Tracheal epithelial cell (primary cell): Measurements from ENCODE around the gene VKORC1. TPM values are rescaled to one million over a fixed set of nuclear protein-coding genes. Genes with fewer than 3 reads are reported as not detected.

Experiments used
- total RNA-seq: library from RNA; depleted of rRNA; stranded (reverse); fragments of >200 nt; gene quantifications from 2 replicates; pipeline ENCODE4 v1.2.1, GENCODE V29; 2014

VKORC1 gene
- total RNA-seq: 41.1 and 75.7 TPM in 2 replicates

GRCh38 chr16:31094424-31095120, at the start of gene VKORC1:
VKORC1 (minus strand) TSS chr16:31094797; CDS start chr16:31094729, 68 bp downstream.

GRCh38 chr16:31135535-31136286, 41.1 kb upstream of the VKORC1 start, which contains the start of gene PRSS8:
PRSS8 (minus strand) TSS chr16:31135727; CDS start chr16:31135498, 229 bp downstream.

GRCh38 chr16:31117384-31118222, 23.0 kb upstream of the VKORC1 start, which contains the start of gene KAT8:
KAT8 (plus strand) TSS chr16:31117664; CDS start chr16:31117682, 18 bp downstream.

DNA sequence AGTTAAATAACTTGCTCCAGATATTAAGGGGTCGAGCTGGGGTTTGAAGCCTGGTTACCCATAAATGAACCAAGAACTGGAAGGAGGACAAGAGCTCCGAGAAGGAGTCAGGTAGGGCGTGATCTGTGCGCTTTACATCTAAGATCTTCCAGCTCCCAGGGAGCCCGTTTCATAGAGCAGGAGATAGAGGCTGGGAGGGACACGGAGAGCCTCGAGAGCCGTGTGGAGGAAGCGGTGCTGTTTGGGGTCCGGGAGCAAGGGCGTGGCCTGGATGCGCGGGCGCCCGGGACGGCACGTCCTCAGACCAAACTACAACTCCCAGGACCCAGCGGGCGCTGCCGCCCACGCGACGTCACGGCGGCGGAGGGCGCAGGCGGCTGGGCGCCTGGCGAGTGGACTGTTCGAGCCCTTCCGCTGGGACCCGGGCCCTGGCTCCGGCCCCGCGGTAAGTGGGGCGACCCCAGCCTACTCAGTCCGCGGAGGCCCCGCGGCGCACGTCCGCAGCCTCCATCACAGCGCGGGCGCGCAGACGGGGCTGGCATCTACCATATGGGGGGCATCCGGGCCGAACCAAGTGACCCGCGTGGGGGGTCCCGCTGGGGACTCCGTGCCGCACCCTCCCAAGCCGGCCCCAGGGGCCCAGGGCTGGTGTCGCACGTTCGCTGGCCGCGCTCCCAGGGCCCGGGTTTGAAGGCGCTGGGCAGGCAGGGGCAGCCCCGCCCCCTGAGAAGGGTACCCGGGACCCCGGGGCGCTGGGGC, 13.6 kb upstream of the VKORC1 start, which contains the start of gene BCKDK:
BCKDK (plus strand) TSS at position 352 of the 759 bp plus-strand sequence. CDS start 838 bp downstream, outside the sequence.

DNA sequence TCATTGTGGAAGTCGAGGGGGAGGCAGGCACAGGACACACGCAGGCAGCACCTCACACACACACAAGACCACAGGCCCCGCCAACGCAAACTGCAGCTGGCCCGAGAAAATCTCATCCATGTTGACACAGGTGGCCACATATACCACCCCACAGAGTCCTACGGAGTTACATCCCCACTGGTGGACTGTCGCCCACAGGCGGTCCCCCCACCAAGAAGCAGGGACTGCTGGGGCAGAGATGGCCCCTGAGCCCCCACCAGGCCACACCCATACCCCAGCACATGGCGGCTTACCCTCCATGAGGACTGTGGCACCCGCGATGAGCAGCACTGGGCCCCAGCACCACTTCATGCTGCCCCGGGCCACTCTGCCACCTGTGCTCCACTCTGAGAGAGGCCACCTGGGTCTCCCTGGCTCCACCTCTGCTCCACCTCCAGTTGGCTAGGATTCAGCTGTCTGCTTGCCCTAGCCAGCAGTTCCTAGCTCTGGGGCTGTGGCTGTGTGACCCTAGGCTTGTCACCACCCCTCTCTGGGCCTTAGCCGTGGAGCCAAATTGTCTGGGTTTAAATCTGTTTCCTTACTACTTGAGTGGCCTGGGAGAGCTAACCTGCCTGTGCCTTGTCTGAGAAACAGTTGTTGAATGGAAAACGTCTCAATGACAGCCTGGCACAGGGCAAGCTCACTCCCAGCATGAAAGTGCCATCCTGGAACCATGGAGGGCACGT, 6.0 kb downstream of the VKORC1 start, which contains the start of gene PRSS53:
PRSS53 (minus strand) TSS at position 485 of the 725 bp plus-strand sequence; CDS start at position 351, 134 bp downstream.

GRCh38 chr16:31073970-31074813, 20.4 kb downstream of the VKORC1 start, which contains the start of the genes ZNF646 and ZNF668:
ZNF646 (plus strand) TSS chr16:31074422; CDS start chr16:31076325, 1,903 bp downstream.
ZNF668 (minus strand) TSS chr16:31074240; CDS start chr16:31064459, 9,781 bp downstream.

Other genes starting within 250 kb of the VKORC1 start
- 28.8 and 34.7 TPM in 2 replicates for gene BCL7C, start 200.7 kb downstream of the VKORC1 start, total RNA-seq
- 0.64 and 0.96 TPM in 2 replicates for gene CTF1, start 198.2 kb downstream of the VKORC1 start, total RNA-seq
- gene FBXL19, start 171.2 kb downstream of the VKORC1 start, total RNA-seq: 16.2 and 30.6 TPM in 2 replicates
- gene ORAI3, start 145.7 kb downstream of the VKORC1 start, total RNA-seq: 24.3 and 48.8 TPM in 2 replicates
- gene SETD1A, start 137.0 kb downstream of the VKORC1 start, total RNA-seq: 0.96 and 1.5 TPM in 2 replicates
- 14.1 and 25.5 TPM in 2 replicates for gene HSD3B7, start 109.6 kb downstream of the VKORC1 start, total RNA-seq
- gene STX1B, start 84.2 kb downstream of the VKORC1 start, total RNA-seq: 0.72 TPM in 1 of 2 replicates, not detected in the other
- 7.5 and 13.3 TPM in 2 replicates for gene STX4, start 61.2 kb downstream of the VKORC1 start, total RNA-seq
- gene ZNF668, start 20.6 kb downstream of the VKORC1 start, total RNA-seq: 6.4 and 7.0 TPM in 2 replicates
- 11.3 and 12.8 TPM in 2 replicates for gene ZNF646, start 20.4 kb downstream of the VKORC1 start, total RNA-seq
- gene PRSS53, start 5.9 kb downstream of the VKORC1 start, total RNA-seq: 0.64 and 0.96 TPM in 2 replicates
- 11.7 and 20.7 TPM in 2 replicates for gene BCKDK, start 13.6 kb upstream of the VKORC1 start, total RNA-seq
- gene KAT8, start 22.9 kb upstream of the VKORC1 start, total RNA-seq: 52.3 and 61.0 TPM in 2 replicates
- 31.5 and 33.0 TPM in 2 replicates for gene PRSS8, start 40.9 kb upstream of the VKORC1 start, total RNA-seq
- gene PRSS36, start 55.3 kb upstream of the VKORC1 start, total RNA-seq: 1.9 and 2.8 TPM in 2 replicates
- gene FUS, start 85.3 kb upstream of the VKORC1 start, total RNA-seq: 19.6 and 40.7 TPM in 2 replicates
- gene PYCARD, start 108.0 kb upstream of the VKORC1 start, total RNA-seq: 235 and 267 TPM in 2 replicates
- not detected in 2 replicates for gene TRIM72, start 119.3 kb upstream of the VKORC1 start, total RNA-seq
- gene PYDC1, start 122.3 kb upstream of the VKORC1 start, total RNA-seq: not detected in 2 replicates
- under 0.01 TPM in 1 of 2 replicates, not detected in the other for gene ITGAM, start 165.2 kb upstream of the VKORC1 start, total RNA-seq